ENCODE measurements around the gene TMEM245.

Gene TMEM245

DNA sequence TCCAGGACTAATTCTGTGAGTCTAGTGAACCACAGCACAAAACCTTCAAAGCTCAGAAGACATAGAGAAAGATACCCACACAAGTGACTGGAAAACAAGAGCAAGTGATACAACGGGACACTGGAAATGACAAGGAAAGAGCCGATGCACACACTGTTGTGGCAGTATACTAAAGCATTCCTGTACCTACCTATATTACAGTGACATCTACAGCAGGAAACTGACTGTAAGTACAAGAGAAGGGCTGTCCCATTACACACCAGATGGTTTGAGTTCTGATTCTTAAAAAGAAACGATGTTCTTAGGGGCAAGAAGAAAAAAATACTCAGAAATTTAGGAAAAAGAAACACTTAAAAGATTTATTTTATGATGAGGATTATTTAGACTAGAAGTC, 18.5 kb downstream of the TMEM245 start:
- no peak for DNase-seq (ENCODE audit: low spot score)

- DNase-seq (ENCODE audit: low spot score), result no peak
Measured at GRCh38 chr9:109100543-109101201, 19.1 kb downstream of the TMEM245 start.

DNA sequence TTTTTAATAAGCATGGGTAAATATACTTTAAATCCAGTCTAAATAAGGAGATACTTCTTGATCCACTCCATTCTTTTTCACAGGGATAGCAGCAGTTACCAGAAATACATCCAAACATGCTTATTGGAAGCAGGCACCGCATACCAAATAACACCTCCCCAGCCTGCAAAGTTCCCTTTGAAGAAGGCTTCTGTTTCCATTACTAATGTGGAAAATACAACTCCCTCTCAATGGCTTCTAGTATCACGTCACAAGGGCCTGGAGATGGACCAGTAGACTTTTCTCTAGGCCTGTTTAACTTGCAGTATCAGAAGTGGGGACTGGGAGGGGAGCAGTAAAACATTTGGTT, 20.8 kb downstream of the TMEM245 start:
- peak; percentile 25 for DNase-seq (ENCODE audit: low spot score)

- peak; percentile 68 for DNase-seq (ENCODE audit: low spot score)
Measured at GRCh38 chr9:109098171-109098959, 21.4 kb downstream of the TMEM245 start.

DNA sequence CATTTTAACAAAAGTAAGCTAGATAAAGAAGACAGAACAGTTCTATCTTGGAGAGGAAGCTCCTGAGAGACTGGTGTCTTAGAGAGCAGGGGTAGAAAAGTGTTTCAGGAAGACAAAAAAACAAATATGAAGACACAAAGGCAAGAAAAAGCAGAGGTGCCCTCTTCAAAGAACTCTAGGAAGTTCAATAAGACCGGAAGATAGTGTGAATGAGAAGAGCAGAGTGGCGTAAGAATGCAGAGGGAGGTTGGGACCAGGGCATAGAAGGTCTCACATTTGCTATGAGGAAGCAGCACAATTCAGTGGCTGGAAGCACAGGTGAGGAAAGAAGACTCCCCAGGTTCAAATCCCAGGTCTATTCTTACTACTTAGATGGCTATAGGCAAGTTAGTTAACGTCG, 22.6 kb downstream of the TMEM245 start:
- no peak for DNase-seq (ENCODE audit: low spot score)

DNA sequence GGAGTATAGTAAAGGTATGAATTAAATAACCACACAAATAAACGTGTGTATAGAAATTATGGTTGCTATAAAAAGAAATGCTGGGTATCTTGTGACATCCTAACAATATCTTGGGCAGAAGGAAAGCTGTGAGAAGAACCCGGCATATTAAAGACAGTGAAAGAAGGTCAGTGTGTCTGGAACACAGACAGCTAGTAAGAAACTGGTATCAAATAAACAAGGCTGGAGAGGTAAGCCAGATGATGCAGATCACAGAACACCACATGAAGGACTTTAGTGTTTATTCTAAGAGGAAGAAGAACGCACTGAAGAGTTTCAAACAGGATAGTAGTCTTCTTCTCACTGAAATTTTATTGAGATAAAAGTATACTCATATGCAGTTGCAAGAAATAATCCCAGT, 24.4 kb downstream of the TMEM245 start:
- no peak for DNase-seq (ENCODE audit: low spot score)

DNA sequence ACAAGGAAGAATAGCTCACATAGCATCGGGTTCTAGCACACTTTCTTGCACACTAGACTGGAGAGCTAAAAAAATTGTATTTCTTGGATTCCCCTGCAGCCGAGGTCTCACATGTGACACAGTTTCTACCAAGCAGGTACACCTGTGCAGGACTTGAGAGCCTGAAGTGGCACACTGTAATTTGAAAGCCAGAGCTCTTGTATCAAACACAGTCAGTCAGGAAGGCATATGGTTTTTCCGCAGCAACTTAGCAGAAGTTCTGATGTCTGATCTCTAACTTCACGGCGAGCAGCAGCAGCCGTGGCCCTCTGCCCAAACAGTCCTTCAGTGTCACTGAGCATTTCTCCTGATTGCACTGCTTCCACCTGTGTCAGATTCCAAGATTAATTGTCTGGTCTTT, 25.5 kb downstream of the TMEM245 start:
- no peak for DNase-seq (ENCODE audit: low spot score)

DNA sequence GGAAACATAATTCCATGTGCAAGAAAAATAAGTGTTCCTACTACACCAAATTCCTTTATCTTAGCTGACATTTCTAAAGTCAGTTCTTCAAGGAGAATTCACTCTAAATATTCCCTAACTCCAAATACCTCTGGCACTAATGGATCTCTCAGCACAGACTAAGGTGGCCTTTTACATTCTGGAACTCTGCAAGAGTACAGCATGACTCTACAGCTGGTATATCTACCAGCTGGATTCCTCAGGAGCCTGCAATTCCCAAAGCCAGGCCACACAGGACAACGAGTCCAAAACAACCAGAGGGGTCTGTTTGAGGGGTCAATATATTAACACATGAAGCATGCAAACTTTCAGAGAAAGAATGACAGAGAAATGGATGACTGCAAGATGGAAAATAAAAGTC, 27.2 kb downstream of the TMEM245 start:
- DNase-seq (ENCODE audit: low spot score), result no peak

DNA sequence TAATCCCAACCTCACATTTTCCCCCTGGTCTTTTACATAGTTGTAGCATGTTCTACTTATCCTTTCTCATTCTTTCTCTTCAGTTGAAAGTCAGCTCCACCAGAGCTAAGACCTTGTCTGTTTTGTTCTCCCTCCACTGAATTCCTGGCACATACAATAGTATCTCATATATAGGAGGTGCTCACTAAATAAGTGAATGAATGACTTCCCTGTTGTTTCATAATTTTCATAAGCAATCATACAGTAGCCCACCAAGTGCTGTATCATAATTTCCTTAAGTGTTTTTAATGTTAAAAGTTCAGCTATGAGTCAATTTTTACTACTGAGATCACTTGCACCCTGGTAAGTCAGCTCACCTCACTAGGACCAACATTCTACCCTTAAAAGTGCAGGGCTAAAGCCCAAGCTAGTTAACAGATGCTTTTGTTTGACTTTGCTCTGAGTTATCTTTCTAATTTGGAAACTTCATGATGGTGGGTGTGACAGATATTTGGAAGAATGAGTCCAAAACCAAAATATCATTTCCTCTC, 27.6 kb downstream of the TMEM245 start:
- no peak for DNase-seq (ENCODE audit: low spot score)

- no peak for DNase-seq (ENCODE audit: low spot score)
Measured at GRCh38 chr9:109088221-109088620, 31.5 kb downstream of the TMEM245 start.

- DNase-seq (ENCODE audit: low spot score), result no peak
Measured at GRCh38 chr9:109087795-109088194, 32.0 kb downstream of the TMEM245 start.

- DNase-seq (ENCODE audit: low spot score), result no peak
Measured at GRCh38 chr9:109086221-109086620, 33.5 kb downstream of the TMEM245 start.

GRCh38 chr9:109085510-109085909, 34.2 kb downstream of the TMEM245 start:
- DNase-seq (ENCODE audit: low spot score), result no peak

DNA sequence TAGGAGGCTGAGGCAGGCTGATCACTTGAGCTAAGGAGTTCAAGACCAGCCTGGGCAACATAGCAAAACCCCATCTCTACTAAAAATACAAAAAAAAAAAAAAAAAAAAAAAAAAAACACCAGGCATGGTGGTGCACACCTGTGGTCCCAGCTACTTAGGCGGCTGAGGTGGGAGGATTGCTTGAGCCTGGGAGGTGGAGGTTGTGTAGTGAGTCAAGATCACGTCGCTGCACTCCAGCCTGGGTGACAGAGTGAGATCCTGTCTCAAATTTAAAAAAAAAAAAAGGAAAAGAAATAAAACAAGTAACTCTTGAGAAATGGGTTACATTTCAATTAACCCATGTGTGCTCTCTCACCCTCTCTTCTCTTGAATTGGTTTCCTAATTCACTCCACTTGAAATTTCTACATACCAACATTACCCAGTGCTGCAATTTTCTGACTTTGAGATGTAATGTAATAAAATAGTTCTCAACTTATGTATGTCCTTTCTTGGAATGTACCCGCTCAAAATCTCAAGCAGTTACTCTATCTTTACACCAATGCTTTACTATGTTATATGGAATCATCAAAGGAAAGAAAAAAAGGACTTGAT, 35.8 kb downstream of the TMEM245 start:
- no peak for DNase-seq (ENCODE audit: low spot score)

GRCh38 chr9:109083141-109083540, 36.6 kb downstream of the TMEM245 start:
- DNase-seq (ENCODE audit: low spot score), result no peak

DNA sequence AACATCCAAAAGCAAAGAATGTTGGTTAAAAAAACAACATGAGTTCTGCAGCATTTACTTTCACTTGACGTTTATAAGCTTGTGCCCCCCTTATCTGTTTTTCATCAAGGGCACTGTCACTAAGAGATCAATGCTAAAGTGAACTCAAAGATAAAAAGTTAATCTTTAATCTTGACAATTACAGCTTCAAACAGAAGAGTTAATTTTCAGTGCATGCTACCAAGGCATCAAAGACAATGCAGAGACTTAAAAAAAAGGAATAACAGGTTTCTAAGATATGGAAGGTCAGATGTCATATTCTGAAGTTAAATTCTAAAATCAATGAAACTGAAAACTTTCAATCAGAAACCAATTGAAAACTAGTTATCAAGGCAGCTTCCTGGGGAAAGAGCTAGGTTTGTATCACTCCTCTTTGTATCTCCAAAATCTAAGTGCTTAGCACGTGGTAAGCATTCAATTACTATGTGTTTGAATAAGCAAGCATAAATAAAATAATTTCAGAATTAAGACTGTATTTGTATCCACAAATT, 37.6 kb downstream of the TMEM245 start:
- DNase-seq (ENCODE audit: low spot score), result no peak

GRCh38 chr9:109074236-109074889, 45.4 kb downstream of the TMEM245 start:
- DNase-seq (ENCODE audit: low spot score), result no peak

DNA sequence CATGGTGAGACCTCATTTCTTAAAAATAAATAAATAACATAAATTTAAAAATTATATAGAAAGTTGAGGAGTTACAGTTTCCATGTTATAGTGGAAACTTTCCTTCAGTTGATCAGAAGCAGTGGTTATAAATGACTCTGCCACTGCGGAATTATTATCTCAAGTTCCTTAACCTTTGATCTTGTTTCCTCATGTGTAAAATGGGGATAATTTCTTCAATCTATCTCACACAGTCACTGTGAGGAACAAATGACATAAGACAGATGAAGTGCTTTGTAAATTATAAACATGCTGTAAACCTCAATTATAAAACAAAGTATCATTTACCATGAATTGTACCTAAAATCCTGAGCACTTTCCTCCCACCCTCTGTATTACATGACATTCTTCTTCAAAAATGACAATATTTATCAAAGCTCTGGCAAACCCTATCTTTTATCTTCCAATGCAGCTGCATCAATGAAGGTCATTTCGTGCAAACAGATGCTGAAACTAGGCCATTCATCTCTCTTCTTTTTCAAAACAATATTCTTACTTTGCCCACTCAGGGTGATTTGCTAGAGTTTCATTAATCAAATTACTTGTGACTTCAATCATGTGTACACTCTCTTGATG, 46.8 kb downstream of the TMEM245 start:
- no peak for DNase-seq (ENCODE audit: low spot score)

DNA sequence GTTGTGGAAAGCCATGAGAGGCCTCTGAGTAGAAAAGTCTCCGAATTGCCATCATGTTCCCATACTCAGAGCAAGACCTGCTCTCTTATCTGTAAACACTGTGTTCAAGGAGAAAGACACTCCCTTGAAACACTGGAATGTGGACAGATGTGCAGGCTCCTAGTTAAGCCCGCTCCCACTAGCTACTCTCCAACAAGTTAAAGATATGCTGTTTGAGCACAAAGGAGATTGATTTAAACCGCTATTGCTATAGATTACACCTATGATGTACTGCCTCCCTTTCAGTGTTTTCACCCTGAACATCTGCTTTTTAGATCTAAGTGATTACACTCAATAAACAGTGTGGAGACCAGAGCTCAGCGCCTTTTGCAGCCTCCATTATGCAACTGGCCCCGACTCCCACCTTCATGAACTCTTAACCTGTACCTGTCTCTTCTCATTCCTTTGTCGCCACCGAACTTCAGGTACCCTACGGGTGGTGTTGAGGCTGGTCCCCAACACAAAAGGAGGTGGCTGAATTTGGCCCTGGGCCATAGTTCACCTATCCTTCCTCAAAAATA, 47.5 kb downstream of the TMEM245 start:
- DNase-seq (ENCODE audit: low spot score), result no peak

- no peak for DNase-seq (ENCODE audit: low spot score)
Measured at GRCh38 chr9:109068764-109069163, 51.0 kb downstream of the TMEM245 start.

- DNase-seq (ENCODE audit: low spot score), result peak; percentile 23
Measured at GRCh38 chr9:109064963-109065702, 54.6 kb downstream of the TMEM245 start.

Data from AG08395 (cell line).